Tibial nerve (tissue), 4 donors: ENCODE results near the gene CCDC9.

Source experiments
- EP300 ChIP-seq, 2 donors: sonication (generic); formaldehyde crosslinking; IDR thresholded peaks; one replicate each; pipeline ENCODE4 v1.6.1; 2017; ENCODE audit warnings: antibody characterized with exemption in 2 of 2, mild to moderate bottlenecking in 1 of 2
- POLR2A ChIP-seq, 2 donors: fragments of 450-650 bp; IDR thresholded peaks; one replicate each; pipeline ENCODE4 v1.6.1; 2017; ENCODE audit warnings: antibody characterized with exemption in 2 of 2, mild to moderate bottlenecking in 2 of 2, moderate library complexity in 2 of 2
- TF ChIP-seq, protein P1 (sequence below), 5 experiments: fragments of 200-600 bp in 3 of 5; fragments of 450-650 bp in 2 of 5; sonication (generic) in 3 of 5; IDR thresholded peaks; one replicate each; pipeline ENCODE4 v1.5.1; 2016 to 2019; ENCODE audit warnings: antibody characterized with exemption in 5 of 5, mild to moderate bottlenecking in 3 of 5, moderate library complexity in 2 of 5

GRCh38 chr19:47275791-47276461 is 19.6 kb downstream of the CCDC9 start:
- TF ChIP-seq, protein P1, sequence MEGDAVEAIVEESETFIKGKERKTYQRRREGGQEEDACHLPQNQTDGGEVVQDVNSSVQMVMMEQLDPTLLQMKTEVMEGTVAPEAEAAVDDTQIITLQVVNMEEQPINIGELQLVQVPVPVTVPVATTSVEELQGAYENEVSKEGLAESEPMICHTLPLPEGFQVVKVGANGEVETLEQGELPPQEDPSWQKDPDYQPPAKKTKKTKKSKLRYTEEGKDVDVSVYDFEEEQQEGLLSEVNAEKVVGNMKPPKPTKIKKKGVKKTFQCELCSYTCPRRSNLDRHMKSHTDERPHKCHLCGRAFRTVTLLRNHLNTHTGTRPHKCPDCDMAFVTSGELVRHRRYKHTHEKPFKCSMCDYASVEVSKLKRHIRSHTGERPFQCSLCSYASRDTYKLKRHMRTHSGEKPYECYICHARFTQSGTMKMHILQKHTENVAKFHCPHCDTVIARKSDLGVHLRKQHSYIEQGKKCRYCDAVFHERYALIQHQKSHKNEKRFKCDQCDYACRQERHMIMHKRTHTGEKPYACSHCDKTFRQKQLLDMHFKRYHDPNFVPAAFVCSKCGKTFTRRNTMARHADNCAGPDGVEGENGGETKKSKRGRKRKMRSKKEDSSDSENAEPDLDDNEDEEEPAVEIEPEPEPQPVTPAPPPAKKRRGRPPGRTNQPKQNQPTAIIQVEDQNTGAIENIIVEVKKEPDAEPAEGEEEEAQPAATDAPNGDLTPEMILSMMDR (IDR thresholded peaks at IDR 0.05): no peak
- TF ChIP-seq EP300 (IDR thresholded peaks at IDR 0.05) (no peak), POLR2A (IDR thresholded peaks at IDR 0.05) (no peak)
